LNCaP clone FGC (cell line): ENCODE results near the gene NT5C2.

Experiments
- DNase-seq: peaks from one replicate; pipeline ENCODE4 v3.0.0-alpha.2; 2011; ENCODE audit warnings: low read depth
- H3K4me3 ChIP-seq: 2 replicates; pipeline ENCODE4 v1.5.1; 2011; ENCODE audit warnings: mild to moderate bottlenecking, low read depth, low read length, control low read depth
- CTCF ChIP-seq: IDR thresholded peaks from 2 replicates; pipeline ENCODE4 v1.5.1; 2012; ENCODE audit warnings: mild to moderate bottlenecking; ENCODE audit not compliant: control insufficient read depth, insufficient read depth; ENCODE audit errors: extremely low read depth

Gene NT5C2

GRCh38 chr10:103078676-103079075 lies 114.4 kb downstream of the NT5C2 start:
- no peak overlapping the region for H3K4me3 ChIP-seq
- no peak for DNase-seq
- no peak for TF ChIP-seq CTCF

- no peak for DNase-seq
- TF ChIP-seq CTCF = no peak
- no peak overlapping the region for H3K4me3 ChIP-seq
These were observed 114.8 kb downstream of the NT5C2 start for GRCh38 chr10:103078309-103078615.

GRCh38 chr10:103077491-103078308 lies 115.4 kb downstream of the NT5C2 start:
- no peak for TF ChIP-seq CTCF
- no peak for DNase-seq
- H3K4me3 ChIP-seq = no peak overlapping the region

GRCh38 chr10:103077020-103077419 lies 116.1 kb downstream of the NT5C2 start:
- no peak overlapping the region for H3K4me3 ChIP-seq
- no peak for DNase-seq
- no peak for TF ChIP-seq CTCF

- no peak for TF ChIP-seq CTCF
- H3K4me3 ChIP-seq = no peak overlapping the region
These were observed 120.2 kb downstream of the NT5C2 start for GRCh38 chr10:103072891-103073290.

GRCh38 chr10:103072276-103072675 lies 120.8 kb downstream of the NT5C2 start:
- TF ChIP-seq CTCF = no peak
- H3K4me3 ChIP-seq = no peak overlapping the region
- no peak for DNase-seq

More at GRCh38 chr10:103072891-103073290, 120.2 kb downstream of the NT5C2 start:
- DNase-seq = no peak
